LNCaP clone FGC (cell line): ENCODE measurements around the gene VPS11.
A peak's percentile ranks its signal among the peaks of the same experiment; 100 is the strongest.

Source experiments
- DNase-seq: peaks from one replicate; pipeline ENCODE4 v3.0.0-alpha.2; 2011; ENCODE audit warnings: low read depth
- H3K4me3 ChIP-seq: 2 replicates; pipeline ENCODE4 v1.5.1; 2011; ENCODE audit warnings: mild to moderate bottlenecking, low read depth, low read length, control low read depth
- TF ChIP-seq, protein P1 (sequence below): IDR thresholded peaks from 2 replicates; pipeline ENCODE4 v1.5.1; 2012; ENCODE audit warnings: mild to moderate bottlenecking; ENCODE audit not compliant: control insufficient read depth, insufficient read depth; ENCODE audit errors: extremely low read depth

The VPS11 gene

DNA sequence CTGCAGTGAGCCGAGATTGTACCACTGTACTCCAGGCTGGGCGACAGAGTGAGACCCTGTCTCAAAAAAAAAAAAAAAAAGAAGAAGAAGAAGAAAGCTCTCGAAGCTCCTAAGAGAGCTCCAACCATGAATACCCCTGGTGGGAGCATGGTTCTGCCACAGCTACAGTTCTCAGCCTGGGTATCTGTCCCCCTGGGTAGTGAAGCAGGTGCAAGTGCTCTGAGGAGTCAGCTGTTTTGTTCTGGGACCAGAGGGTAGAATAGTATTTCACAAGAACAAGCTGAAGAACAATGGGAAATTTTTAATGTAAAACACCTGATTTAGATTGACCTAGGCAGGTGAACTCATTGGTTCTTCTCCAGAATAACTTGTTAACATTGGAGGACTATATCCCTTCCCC lies 6.4 kb upstream of the VPS11 start:
- DNase-seq = no peak
- TF ChIP-seq, protein P1, sequence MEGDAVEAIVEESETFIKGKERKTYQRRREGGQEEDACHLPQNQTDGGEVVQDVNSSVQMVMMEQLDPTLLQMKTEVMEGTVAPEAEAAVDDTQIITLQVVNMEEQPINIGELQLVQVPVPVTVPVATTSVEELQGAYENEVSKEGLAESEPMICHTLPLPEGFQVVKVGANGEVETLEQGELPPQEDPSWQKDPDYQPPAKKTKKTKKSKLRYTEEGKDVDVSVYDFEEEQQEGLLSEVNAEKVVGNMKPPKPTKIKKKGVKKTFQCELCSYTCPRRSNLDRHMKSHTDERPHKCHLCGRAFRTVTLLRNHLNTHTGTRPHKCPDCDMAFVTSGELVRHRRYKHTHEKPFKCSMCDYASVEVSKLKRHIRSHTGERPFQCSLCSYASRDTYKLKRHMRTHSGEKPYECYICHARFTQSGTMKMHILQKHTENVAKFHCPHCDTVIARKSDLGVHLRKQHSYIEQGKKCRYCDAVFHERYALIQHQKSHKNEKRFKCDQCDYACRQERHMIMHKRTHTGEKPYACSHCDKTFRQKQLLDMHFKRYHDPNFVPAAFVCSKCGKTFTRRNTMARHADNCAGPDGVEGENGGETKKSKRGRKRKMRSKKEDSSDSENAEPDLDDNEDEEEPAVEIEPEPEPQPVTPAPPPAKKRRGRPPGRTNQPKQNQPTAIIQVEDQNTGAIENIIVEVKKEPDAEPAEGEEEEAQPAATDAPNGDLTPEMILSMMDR = no peak
- H3K4me3 ChIP-seq = no peak overlapping the region

GRCh38 chr11:119062779-119063178 lies 4.8 kb upstream of the VPS11 start:
- TF ChIP-seq, protein P1 = no peak
- DNase-seq = no peak
- no peak overlapping the region for H3K4me3 ChIP-seq

DNA sequence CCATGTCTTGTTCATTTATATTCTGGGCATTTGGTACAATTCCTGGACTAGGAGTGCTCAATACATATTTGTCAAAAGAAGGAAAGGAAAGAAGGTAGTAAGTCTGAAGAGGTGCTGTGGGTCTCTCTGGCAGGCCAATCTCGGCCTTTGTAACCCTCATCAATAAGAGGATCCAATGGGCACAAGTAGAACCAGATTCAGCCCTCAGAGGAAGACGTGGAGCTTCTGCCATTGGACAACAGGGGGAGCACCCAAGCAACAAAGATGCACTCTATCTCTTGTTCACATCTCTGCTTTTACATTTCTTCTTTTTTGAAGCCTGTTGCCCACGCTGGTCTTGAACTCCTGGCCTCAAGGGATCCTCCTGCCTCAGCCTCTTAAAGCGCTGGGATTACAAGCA lies 2.2 kb upstream of the VPS11 start:
- H3K4me3 ChIP-seq = no peak overlapping the region
- TF ChIP-seq, protein P1 = peak; percentile 35
- no peak for DNase-seq

DNA sequence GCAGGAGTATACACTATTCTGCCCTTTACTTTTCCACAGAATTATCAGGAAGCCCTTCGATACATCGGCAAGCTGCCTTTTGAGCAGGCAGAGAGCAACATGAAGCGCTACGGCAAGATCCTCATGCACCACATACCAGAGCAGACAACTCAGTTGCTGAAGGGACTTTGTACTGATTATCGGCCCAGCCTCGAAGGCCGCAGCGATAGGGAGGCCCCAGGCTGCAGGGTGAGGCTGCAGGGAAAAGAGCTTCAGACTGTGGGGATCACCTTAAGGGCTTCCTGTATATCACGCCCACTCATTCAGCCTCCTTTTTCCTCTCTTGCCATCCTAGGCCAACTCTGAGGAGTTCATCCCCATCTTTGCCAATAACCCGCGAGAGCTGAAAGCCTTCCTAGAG lies 10.2 kb downstream of the VPS11 start:
- no peak for DNase-seq
- H3K4me3 ChIP-seq = no peak overlapping the region
- TF ChIP-seq, protein P1 = no peak

DNA sequence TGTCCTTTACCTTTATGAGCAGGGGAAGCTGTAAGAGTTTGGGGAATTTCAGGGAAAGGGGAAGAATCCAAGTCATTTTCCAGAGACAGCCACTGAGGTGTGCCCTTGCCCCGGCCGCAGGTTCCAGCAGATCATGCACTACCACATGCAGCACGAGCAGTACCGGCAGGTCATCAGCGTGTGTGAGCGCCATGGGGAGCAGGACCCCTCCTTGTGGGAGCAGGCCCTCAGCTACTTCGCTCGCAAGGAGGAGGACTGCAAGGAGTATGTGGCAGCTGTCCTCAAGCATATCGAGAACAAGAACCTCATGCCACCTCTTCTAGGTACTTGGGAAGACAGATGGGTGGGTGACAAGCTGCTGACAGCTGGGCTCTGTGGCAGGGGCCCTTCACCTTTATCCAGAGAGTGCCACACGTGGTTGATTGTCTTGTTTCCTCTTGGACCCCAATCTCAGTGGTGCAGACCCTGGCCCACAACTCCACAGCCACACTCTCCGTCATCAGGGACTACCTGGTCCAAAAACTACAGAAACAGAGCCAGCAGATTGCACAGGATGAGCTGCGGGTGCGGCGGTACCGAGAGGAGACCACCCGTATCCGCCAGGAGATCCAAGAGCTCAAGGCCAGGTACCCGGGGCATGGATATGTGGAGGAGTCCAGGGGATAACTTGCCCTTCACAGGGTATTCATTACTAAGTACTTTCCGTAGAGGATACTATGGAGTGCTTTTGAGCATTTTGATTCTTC lies 11.2 kb downstream of the VPS11 start:
- TF ChIP-seq, protein P1 = no peak
- no peak overlapping the region for H3K4me3 ChIP-seq
- DNase-seq = no peak

- no peak for DNase-seq
- TF ChIP-seq, protein P1 = no peak
- no peak overlapping the region for H3K4me3 ChIP-seq
Measured at GRCh38 chr11:119081682-119082260, 14.2 kb downstream of the VPS11 start.
